K562 (cell line): ENCODE measurements around the gene SLC25A51. TPM values are rescaled to one million over a fixed set of nuclear protein-coding genes. Genes with fewer than 3 reads are reported as not detected.

Source experiments
- ATAC-seq: fragments of 200-7000 bp; cut with Tn5 transposase; 3 replicates; pipeline ENCODE4 v1.9.1; 2020; ENCODE audit warnings: moderate library complexity
- BruUV-seq: library from RNA; stranded (reverse); fragments of 400-500 nt; replicated peaks from 2 replicates; lab custom pipeline; 2021; lab: Mats Ljungman, UMichigan
- CTCF ChIA-PET: fragments of 300-600 bp; formaldehyde crosslinking; extraction: SDS; loops from one replicate; lab custom pipeline; 2021; ENCODE audit warnings: low intra/inter-chr PET ratio; lab: Yijun Ruan, JAX
- POLR2A ChIA-PET: fragments of 300-600, 350-650 bp; sonication (Branson Sonifier 250); formaldehyde crosslinking; extraction: SDS; loops from one replicate; lab custom pipeline; 2021; ENCODE audit warnings: antibody characterized with exemption, inconsistent platforms; lab: Yijun Ruan, JAX
- DNase-seq, 4 experiments: peaks; one replicate each; pipeline versions ENCODE4 v3.0.0 to v3.0.0-alpha.2; 2011 to 2018; ENCODE audit warnings: low spot score in 3 of 4, mixed read lengths in 3 of 4; ENCODE audit errors: extremely low read depth in 1 of 4
- FAIRE-seq: peaks from 2 replicates; lab custom pipeline; 2011; peaks lifted over from hg19 to GRCh38; lab: Jason Lieb, UNC
- H2AFZ ChIP-seq: 2 replicates; pipeline ENCODE4 v1.6.0; 2011; ENCODE audit warnings: low read depth, low read length, control low read depth, inconsistent platforms
- H3K27ac ChIP-seq: fragments of 200-600 bp; 3 replicates; pipeline ENCODE4 v1.8.0; 2011; ENCODE audit warnings: low read depth, mild to moderate bottlenecking, control low read depth, inconsistent platforms, low read length, moderate library complexity, mixed read lengths; ENCODE audit errors: extremely low read depth
- H3K27me3 ChIP-seq, 2 experiments: fragments of 300-600 bp in 1 of 2; 2 replicates in 1 of 2; 3 replicates in 1 of 2; pipeline versions ENCODE4 v1.6.0 to v1.8.0; 2011; ENCODE audit warnings: inconsistent platforms in 2 of 2, low read length in 2 of 2, mild to moderate bottlenecking in 1 of 2, mixed read lengths in 1 of 2, moderate library complexity in 1 of 2; ENCODE audit not compliant: control insufficient read depth in 2 of 2, insufficient read depth in 2 of 2
- H3K36me3 ChIP-seq: fragments of 300-600 bp; 3 replicates; pipeline ENCODE4 v1.8.0; 2011; ENCODE audit warnings: mild to moderate bottlenecking, low read length, inconsistent platforms; ENCODE audit not compliant: control insufficient read depth, insufficient read depth
- H3K4me1 ChIP-seq, 2 experiments: fragments of 200-600 bp in 1 of 2; replicated peaks in 1 of 2; 2 replicates in 1 of 2; 3 replicates in 1 of 2; pipeline versions ENCODE4 v1.5.1 to v1.8.0; 2011; ENCODE audit warnings: inconsistent platforms in 2 of 2, low read length in 2 of 2, mild to moderate bottlenecking in 1 of 2, mixed read lengths in 1 of 2, moderate library complexity in 1 of 2; ENCODE audit not compliant: control insufficient read depth in 2 of 2, insufficient read depth in 2 of 2
- H3K4me2 ChIP-seq: 2 replicates; pipeline ENCODE4 v1.6.1; 2011; ENCODE audit warnings: low read length, control low read depth, inconsistent platforms, mixed read lengths; ENCODE audit not compliant: insufficient read depth
- H3K4me3 ChIP-seq: fragments of 200-600 bp; sonication (generic), shearing (Covaris generic); 2 replicates; pipeline ENCODE4 v1.5.1; 2016; ENCODE audit warnings: control low read depth, inconsistent platforms
- H3K79me2 ChIP-seq: fragments of 200-600 bp; 3 replicates; pipeline ENCODE4 v1.8.0; 2011; ENCODE audit warnings: low read length, inconsistent platforms; ENCODE audit not compliant: control insufficient read depth, insufficient read depth
- H3K9ac ChIP-seq, 2 experiments: 2 replicates each; pipeline versions ENCODE4 v1.6.0 to v1.6.1; 2011; ENCODE audit warnings: low read depth in 2 of 2, low read length in 2 of 2, control low read depth in 1 of 2, inconsistent platforms in 1 of 2, mild to moderate bottlenecking in 1 of 2, mixed read lengths in 1 of 2; ENCODE audit not compliant: insufficient read depth in 1 of 2
- H3K9me1 ChIP-seq: one replicate; pipeline ENCODE4 v1.6.0; 2011; ENCODE audit warnings: inconsistent platforms, mild to moderate bottlenecking, low read length, moderate library complexity; ENCODE audit not compliant: control insufficient read depth, insufficient read depth
- H3K9me3 ChIP-seq: replicated peaks from 2 replicates; pipeline ENCODE4 v1.5.1; 2011; ENCODE audit warnings: low read depth, low read length, inconsistent platforms; ENCODE audit not compliant: control insufficient read depth, insufficient read depth
- H4K20me1 ChIP-seq: replicated peaks from 2 replicates; pipeline ENCODE4 v1.6.1; 2011; ENCODE audit warnings: low read length, inconsistent platforms, mixed read lengths; ENCODE audit not compliant: control insufficient read depth, insufficient read depth
- CREBBP ChIP-seq: IDR thresholded peaks from one replicate; pipeline ENCODE4 v1.6.1; 2012; ENCODE audit warnings: low read depth, mild to moderate bottlenecking, control low read depth, inconsistent platforms, low read length
- IFI16 ChIP-seq: fragments of 250-450 bp; sonication (Bioruptor Pico); IDR thresholded peaks from 2 replicates; pipeline ENCODE4 v2.1.2; 2022; ENCODE audit warnings: mild to moderate bottlenecking, inconsistent platforms
- KLF13 ChIP-seq: fragments of 450-650 bp; IDR thresholded peaks from 2 replicates; pipeline ENCODE4 v1.6.1; 2016; ENCODE audit warnings: missing genetic modification characterization, low read depth, mild to moderate bottlenecking, missing compliant biosample characterization, moderate library complexity, borderline replicate concordance
- MCM2 ChIP-seq: fragments of 450-650 bp; IDR thresholded peaks from 2 replicates; pipeline ENCODE4 v1.6.1; 2017; ENCODE audit warnings: low read depth, mild to moderate bottlenecking
- PCBP1 ChIP-seq: fragments of 200-400 bp; formaldehyde crosslinking; IDR thresholded peaks from 2 replicates; pipeline ENCODE4 v1.6.1; 2018; ENCODE audit warnings: mild to moderate bottlenecking, low read depth, low read length; ENCODE audit not compliant: poor library complexity, severe bottlenecking
- PHF21A ChIP-seq: fragments of 450-650 bp; IDR thresholded peaks from 2 replicates; pipeline ENCODE4 v1.6.1; 2017; ENCODE audit warnings: low read depth, borderline replicate concordance
- PML ChIP-seq: IDR thresholded peaks from 2 replicates; pipeline ENCODE4 v1.6.1; 2012; ENCODE audit warnings: low read length, inconsistent platforms
- YY1 ChIP-seq, 3 experiments: IDR thresholded peaks; 2 replicates each; pipeline ENCODE4 v1.6.1; 2011; ENCODE audit warnings: low read length in 2 of 3, mild to moderate bottlenecking in 2 of 3, moderate library complexity in 2 of 3, borderline replicate concordance in 1 of 3, control low read depth in 1 of 3, low read depth in 1 of 3; ENCODE audit not compliant: insufficient read depth in 3 of 3, insufficient replicate concordance in 2 of 3, control insufficient read depth in 1 of 3, insufficient read length in 1 of 3; ENCODE audit errors: extremely low read depth in 1 of 3
- ZSCAN29 ChIP-seq: fragments of 450-650 bp; IDR thresholded peaks from 2 replicates; pipeline ENCODE4 v1.6.1; 2017
- WGBS: fragments of 100-300 bp; shearing (Covaris generic); methylation state at CpG from one replicate; pipeline ENCODE4 v1.1.6; 2016; ENCODE audit warnings: low coverage, mixed read lengths; ENCODE audit not compliant: insufficient coverage; ENCODE audit errors: missing lambda C conversion rate; 5-methylcytosine and 5-hydroxymethylcytosine counted together
- in situ Hi-C: fragments of 300-500 bp; cut with MboI; formaldehyde crosslinking; loops from 4 replicates; pipeline ENCODE4 v1.15.0; 2018; ENCODE audit warnings: inconsistent platforms, mixed read lengths
- intact Hi-C: fragments of 100-400 bp; cut with micrococcal nuclease; formaldehyde crosslinking; loops from 2 replicates; pipeline ENCODE4 v1.14.2; 2022
- polyA plus RNA-seq, 8 experiments: library from polyadenylated mRNA; depleted of rRNA in 4 of 8; stranded (reverse) in 5 of 8; unstranded in 3 of 8; fragments of >200 nt; fragmentation: Nextera tagmentation in 2 of 8; fragmentation: Illumina TruSeq in 1 of 8; extraction: Ambion mirVana in 2 of 8; extraction: Trizol in 1 of 8; gene quantifications; 2 replicates each; pipeline versions ENCODE4 v1.2.1 to v1.2.3, GENCODE V29; 2011 to 2014; ENCODE audit warnings: inconsistent platforms in 1 of 8, missing spikeins in 1 of 8
- total RNA-seq, 7 experiments: library from RNA; depleted of rRNA in 6 of 7; stranded (reverse); fragments of >200 nt in 6 of 7; fragmentation: Illumina TruSeq in 2 of 7; extraction: Trizol in 2 of 7; gene quantifications; 2 replicates each; pipeline versions ENCODE4 v1.2.1 to v1.2.3, GENCODE V29; 2011 to 2021; ENCODE audit warnings: low replicate concordance in 1 of 7
- TF ChIP-seq, protein P1 (sequence below): sonication (generic); formaldehyde crosslinking; IDR thresholded peaks from 2 replicates; pipeline ENCODE4 v1.8.0; 2023; ENCODE audit warnings: mild to moderate bottlenecking, missing genetic modification reagents

SLC25A51 gene
- total and polyA plus RNA-seq, 9 of the 15 experiments (the other 6 are each of a cell fraction or from before 2014, with no cell fraction given), result 9.1 to 40.7 (median 24.5) TPM

DNA sequence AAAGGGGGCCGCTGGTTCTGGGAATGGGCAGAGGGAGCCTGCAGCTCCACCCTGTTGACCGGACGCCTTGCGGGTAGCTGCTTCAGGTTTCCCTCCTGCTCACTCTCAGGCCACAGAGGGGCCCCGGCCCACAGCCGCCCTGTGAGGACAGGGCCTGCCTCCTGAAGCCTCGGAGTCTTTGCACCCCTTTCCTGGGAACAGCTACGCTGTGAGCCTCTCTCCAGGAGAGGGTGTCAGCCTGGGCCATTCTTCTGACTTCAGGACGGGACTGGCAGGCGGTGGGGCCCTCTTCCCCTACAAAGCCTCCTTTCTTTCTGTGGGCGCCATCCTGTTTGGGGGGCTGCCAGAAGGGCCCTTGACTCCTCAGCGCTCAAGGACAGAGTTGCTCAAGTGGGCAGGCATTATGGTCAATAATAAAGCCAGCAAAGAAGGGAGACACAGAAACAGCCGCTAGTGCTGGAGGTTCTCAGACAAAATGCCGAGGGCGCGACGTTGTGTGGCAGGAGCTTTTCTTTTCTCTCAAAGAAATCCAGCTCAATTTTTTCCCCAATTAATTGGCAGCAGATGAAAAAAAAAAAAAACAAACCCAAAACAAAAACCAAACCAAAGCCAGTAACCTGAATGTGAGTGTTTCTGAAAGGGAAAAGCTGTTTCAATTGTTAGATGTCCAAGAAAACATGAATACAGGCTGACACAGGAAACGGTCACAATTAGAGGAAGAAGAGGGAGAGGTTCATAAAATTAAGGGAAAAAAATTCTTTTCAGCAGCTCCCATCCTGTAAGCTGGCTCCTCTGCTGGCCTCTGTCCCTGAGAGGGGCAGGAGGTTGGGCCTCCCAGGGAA, 12.8 kb upstream of the SLC25A51 start:
- in situ Hi-C loops, result no loop called here
- 80% methylated on average over 15 of the region's 18 CpGs for WGBS
- H2AFZ ChIP-seq, result no peak overlapping the region

More for the DNA sequence above, 12.8 kb upstream of the SLC25A51 start:
- TF ChIP-seq, protein P1, sequence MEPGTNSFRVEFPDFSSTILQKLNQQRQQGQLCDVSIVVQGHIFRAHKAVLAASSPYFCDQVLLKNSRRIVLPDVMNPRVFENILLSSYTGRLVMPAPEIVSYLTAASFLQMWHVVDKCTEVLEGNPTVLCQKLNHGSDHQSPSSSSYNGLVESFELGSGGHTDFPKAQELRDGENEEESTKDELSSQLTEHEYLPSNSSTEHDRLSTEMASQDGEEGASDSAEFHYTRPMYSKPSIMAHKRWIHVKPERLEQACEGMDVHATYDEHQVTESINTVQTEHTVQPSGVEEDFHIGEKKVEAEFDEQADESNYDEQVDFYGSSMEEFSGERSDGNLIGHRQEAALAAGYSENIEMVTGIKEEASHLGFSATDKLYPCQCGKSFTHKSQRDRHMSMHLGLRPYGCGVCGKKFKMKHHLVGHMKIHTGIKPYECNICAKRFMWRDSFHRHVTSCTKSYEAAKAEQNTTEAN (CRISPR knock-in tag), result no peak
- TF ChIP-seq PML (no peak), YY1 (IDR thresholded peaks at IDR 0.05; ENCODE audit: borderline replicate concordance in 1 of 3, control insufficient read depth in 1 of 3, extremely low read depth in 1 of 3, insufficient read depth in 3 of 3, insufficient read length in 1 of 3, insufficient replicate concordance in 2 of 3, low read depth in 1 of 3, low read length in 2 of 3) (no peak), PHF21A (no peak), MCM2 (no peak), ZSCAN29 (no peak), KLF13 (tag) (no peak), IFI16 (no peak), PCBP1 (no peak), CREBBP (no peak)
- TF ChIP-seq, all 486 proteins: peak for 0
- ChIA-PET POLR2A (interaction anchor here (0.7 to 0.8 kb wide), 3 partner anchors 11 to 172 kb away, joined by 3 to 4 read pairs (median 3); no protein-coding TSS in a partner anchor), CTCF (no interaction called here)
- DNase-seq (no peak), ATAC-seq (no peak), FAIRE-seq (no peak)
- H3K4me3 ChIP-seq, result no peak overlapping the region
- no peaks in the 10 kb centered on the region for H4K20me1 ChIP-seq
- H3K9ac ChIP-seq, result peak overlapping the region in 1 of 2 experiments; percentile 40; a peak in 1 of 4 replicates
- no peak overlapping the region for H3K27ac ChIP-seq
- H3K9me1 ChIP-seq, result no peaks in the 10 kb centered on the region
- no peaks in the 10 kb centered on the region for H3K79me2 ChIP-seq
- no peaks in the 10 kb centered on the region for H3K9me3 ChIP-seq
- peaks cover 0 to 16% of the 10 kb centered on the region in 2 experiments; a peak in 1 of 5 replicates for H3K4me1 ChIP-seq
- peaks cover 11% of the 10 kb centered on the region; the same call in 1 of the 3 replicates for H3K36me3 ChIP-seq
- no peak overlapping the region for H3K4me2 ChIP-seq
- intact Hi-C loops, result no loop called here
- H3K27me3 ChIP-seq, result no peaks in the 10 kb centered on the region
- no TSS peak for BruUV-seq
